GM19324 (cell line): Measurements from ENCODE around the gene ELP5.
A peak's percentile ranks its signal among the peaks of the same experiment; 100 is the strongest.

Experiments
- ATAC-seq: cut with Tn5 transposase; IDR thresholded peaks from one replicate; pipeline ENCODE4 v1.9.1; 2021; ENCODE audit warnings: mild to moderate bottlenecking, moderate library complexity; ENCODE audit not compliant: unreplicated experiment, low FRiP score

ELP5 gene

DNA sequence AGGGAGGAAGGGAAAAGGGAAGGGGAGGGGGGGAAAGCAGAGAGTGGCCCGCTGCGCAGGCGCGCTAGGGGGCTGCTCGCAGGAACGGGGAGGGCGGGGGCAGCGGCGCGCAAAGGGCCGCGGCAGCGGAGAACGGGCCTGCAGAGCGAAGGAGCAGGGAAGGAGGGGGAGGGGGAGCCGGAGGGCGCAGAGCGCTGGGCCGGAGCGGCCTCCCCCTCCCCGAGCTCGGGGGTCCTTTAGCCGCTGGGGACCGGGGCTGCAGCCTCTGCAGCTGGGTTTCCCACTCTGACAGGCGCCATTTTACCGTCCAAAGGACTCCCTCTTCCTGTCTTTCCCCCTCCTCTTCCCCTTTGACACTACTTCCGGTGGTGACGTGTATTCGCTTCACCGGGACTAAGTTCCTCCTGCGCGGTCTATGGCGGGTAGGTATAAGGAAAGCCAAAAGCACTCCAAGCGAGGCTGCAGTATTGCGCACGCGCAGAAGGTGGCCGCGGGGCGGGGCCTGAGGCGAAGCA, 297 bp upstream of the ELP5 start, which contains the start of gene CTDNEP1:
TSS of gene CTDNEP1 (minus strand) at position 74 of the 515 bp plus-strand sequence. CDS start 438 bp downstream, outside the sequence.
- ATAC-seq = peak; percentile 84

DNA sequence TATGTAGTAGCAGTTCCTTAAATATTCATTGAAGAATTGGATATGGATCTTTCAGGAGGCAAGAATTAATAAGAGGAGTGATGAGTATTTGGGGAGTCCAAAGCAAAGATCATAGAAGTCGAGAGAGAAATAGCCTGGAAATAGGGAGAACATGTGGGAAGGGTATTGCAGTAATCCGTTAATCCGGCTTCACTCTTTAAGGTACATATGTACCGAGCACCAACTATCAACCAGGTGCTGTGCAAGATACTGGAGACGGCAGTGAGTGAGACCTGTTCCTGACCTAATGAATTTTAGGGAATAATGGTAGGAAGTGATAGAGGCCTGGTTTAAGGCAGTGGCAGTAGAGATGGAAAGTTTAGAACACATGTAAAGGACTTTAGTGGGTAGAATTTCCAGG, 1.1 kb downstream of the ELP5 start:
- ATAC-seq = no peak

DNA sequence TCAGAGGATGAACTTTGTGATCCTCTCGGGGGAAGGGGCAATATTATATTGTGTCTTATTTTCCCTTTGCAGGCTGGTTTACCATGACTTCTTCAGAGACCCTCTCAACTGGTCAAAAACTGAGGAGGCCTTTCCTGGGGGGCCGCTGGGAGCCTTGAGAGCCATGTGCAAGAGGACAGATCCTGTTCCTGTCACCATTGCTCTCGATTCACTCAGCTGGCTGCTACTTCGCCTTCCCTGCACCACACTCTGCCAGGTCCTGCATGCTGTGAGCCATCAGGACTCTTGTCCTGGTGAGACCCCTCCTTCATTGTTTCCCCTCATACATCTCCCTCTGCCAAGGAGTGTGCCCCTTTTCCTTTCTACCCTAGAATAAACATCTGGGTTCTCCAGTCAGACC, 2.5 kb downstream of the ELP5 start:
- ATAC-seq = no peak

DNA sequence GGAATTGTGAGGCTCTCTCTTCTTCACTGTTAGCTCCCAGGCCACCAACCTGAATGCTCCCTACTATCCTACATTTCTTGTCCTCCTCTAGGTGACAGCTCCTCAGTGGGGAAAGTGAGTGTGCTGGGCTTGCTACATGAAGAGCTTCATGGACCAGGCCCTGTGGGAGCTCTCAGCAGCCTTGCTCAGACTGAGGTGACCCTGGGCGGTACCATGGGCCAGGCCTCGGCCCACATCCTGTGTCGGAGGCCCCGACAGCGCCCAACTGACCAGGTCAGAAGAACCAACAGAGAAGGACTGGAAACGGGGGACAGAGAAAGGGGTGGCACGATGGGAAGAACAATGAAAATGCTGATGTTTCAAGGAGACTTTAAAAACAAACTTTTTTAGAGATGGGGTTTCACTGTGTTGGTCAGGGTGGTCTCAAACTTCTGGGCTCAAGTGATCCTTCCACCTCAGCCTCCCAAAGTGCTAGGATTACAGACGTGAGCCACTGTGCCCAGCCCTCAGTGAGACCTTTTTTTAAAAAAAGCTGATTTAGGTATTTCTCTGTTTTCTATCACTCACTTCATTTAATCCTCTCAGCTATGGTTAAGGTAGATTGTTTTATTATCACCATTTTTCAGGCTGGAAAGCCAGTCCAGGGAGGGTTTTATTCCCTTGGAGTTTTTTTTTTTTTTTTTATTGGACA, 4.9 kb downstream of the ELP5 start:
- ATAC-seq = no peak

DNA sequence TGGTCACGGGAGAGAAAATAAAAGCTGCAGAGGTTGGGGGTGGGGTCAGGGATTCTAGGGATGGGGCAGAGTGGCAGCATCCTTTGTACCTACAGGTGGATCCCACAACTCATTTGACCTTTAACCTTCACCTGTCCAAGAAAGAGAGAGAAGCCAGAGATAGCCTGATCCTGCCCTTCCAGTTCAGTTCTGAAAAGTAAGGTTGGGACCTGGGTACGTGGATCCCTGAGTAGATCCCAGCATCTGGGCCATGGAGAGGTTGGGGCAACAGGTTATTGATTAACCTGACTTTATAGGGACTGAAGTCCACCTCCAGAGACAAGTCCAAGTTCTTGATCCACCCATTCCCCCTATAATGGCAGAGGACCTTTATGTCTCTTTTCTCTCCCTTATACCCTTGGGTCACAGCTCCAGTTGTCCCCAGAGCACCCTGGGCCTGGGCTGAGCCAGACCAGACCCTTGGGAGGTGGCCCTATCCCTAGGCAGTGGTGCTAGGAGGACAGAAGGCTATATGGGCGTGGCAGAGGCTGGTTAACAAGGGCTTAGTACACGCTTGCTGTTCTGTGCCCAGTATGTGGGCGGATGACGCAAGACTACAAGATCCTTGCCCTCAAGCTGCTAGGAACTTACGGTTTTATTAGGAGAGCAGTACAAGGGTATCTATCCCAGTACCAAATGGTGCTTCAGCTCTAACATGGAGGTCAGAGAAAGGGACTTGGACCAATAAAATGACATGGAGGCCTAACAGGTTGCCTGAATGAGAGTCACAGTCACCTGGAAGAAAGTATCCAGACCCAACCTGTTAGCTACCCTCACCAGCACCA, 6.9 kb downstream of the ELP5 start:
- no peak for ATAC-seq

DNA sequence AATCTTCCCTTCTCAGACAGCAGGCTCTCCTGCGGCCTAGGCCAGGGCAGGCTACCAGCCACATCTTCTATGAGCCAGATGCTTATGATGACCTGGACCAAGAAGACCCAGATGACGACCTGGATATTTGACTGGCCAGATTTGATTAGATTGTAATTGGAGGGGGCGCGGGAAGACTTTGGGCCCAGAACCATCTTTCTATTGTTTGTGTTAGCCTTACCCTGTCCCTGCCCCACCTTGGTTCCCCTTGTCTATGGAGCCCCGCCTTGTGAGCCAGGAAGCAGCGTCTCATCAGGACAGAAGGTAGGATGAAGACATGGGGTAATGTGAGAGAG, 7.5 kb downstream of the ELP5 start:
- no peak for ATAC-seq

DNA sequence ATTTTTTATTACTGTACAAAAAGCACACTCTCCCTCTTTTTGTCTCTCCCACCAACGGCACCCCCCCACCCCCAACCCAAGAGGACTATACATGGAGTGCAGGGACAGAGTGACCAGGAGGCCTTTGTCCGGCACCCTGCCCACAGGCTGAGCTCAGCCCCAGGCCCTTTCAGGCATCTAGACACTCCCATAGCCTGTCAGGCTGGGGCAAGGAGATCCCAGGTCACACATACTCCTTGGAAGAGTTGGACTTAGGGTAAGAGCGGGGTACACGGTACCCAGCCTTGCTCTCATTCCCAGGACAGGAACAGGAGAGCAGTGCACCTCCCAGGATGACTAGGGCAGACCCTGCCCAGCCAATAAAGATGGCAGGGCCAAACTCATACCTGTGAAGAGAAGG, 8.1 kb downstream of the ELP5 start:
- ATAC-seq = no peak

DNA sequence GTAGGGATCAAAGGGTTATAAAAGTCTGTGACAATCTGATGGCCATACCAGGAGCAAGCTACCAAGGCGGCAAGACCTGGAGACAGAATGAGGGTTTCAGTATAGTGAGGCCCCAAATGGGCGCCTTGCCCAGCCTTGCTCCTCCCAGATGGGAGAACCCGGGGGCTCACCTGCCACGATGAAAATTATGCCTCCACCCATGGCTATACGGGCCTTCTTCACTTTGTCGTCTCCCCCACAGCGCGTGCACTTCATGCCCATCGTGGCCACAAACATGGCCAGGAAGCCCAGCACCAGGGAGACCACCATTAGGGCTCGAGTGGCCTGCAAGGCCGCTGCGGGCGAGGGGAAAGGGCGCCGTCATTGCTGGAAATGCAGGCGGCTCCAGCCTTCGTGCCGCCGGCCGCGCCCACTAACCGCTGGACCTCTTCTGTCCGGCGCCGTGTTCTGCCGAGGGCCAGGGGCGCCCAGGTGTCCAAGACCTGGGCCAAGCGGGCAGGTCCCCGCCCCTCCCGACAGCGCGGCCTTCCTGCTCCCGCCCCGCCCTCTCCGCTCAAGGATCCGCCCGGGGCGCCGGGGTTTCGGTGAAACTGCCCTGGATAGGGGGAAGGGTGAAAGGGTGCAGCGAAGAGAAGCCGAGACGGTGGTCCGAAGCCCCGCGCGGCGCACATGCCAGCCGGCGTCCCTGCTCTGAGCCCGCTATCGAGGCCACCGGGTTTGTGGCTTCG, 8.8 kb downstream of the ELP5 start:
- ATAC-seq = no peak

DNA sequence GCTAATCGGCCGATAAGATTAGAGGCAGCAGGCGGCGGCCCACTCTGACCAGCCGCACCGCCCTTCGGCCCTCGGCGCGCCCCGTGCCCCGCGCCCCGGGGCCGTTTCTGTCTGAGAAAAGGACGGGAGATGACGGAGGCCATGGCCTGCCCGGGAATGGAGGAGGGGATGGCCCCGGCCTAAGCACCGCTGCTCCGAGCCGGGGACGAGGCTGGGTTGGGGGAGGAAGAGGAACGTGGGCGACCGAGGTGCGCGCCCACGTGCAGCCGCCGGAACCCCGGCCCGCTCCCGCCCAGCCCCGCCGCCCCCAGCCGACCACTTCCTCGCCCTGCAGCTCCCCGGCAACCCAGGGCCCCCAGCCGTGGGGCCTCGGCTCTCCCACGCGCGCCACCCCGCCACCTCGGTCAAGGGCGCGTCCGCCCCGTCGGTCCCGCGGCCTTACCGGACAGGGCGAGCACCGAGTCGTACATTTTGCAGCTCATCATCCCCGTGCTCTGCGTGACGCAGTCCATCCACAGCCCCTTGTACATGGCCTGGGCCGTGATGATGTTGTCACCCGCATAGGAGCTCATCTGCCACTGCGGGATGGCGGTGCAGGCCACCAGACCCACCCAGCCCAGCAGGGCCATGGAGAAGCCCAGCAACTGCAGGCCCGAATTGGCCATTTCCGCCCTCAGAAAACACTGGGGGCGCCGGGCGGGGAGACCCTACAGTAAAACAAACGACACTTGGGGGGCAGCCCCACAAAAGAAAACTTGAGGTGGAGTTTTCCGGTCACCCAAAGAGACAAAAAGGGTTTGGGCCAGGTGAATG, 9.6 kb downstream of the ELP5 start:
- ATAC-seq = no peak

DNA sequence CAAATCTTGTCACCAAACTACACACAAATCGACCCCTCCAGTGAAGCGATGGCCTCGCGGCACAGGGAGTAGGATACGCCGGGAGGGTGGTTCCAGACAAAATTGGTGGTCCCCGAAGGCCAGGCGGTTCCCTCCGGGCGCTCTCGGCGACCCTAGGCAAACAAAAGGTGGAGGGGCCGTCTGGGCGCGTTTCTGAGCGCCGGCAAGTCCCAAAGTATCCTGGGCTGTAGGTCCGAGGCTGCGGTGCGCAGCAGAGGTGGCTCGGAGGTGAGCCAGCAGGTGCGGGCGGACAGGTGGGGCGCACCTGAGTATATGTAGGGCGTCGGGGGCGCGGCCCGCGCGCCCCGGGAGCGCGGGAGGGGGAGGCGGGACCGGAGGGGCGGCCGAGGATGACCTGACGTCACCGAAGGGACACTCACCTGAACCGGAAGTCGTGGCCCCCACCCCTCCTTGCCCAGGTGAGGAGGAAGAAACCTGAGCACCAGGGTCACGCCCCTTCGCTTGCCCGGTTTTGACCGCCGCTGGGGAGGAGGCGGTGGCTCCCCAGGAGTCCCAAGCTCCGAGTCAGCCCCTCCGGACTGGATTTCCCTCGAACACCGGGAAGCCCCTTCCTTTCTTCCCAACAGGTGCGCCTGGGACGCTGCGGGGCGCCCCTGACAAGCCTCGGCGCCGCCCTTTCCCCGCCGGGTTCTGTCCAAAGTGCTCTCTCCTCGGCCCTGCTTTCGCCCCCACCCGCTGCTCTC, 10.3 kb downstream of the ELP5 start, which contains the start of gene CLDN7:
TSS of gene CLDN7 (minus strand) at position 287 of the 743 bp plus-strand sequence. CDS start 435 bp downstream, outside the sequence.
- no peak for ATAC-seq

DNA sequence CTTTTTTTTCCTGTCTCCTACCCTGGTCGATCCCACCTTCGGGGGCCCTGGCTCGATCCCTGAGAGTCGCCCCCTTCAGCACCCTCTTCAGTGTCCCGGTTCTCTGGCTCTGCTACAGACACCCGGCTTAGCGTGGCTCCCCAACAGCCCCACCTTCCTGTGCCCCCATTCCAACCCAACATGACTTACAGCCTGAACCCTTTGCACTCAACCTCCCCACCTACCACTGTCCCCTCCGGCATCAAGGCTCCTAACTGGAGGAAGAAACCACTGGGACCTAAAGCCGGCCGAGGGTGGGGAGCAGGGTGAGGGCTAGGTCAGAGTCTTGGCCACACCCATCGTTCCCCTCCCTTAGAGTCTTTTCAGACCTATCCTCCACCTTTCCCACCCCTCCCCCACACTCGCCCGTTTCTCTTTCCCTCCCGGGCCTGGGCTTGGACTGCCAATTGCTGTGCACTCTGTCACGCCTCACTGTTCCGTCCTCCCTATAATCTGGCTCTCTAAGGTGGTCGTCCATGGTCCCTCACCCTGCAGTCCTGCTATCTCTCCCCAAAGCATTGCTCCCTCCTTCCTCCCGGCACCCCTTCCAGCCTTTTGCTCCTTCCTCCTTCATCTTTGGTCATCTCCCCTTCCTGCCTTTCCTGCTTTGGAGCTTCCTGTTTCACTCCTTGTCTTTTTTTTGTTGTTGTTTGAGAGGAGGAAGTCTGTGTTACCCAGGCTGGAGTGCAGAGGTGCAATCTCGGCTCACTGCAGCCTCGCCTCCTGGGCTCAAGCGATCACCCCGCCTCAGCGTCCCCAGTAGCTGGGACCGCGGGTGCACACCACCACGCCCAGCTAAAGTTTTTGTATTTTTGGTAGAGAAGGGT, 11.2 kb downstream of the ELP5 start:
- no peak for ATAC-seq

DNA sequence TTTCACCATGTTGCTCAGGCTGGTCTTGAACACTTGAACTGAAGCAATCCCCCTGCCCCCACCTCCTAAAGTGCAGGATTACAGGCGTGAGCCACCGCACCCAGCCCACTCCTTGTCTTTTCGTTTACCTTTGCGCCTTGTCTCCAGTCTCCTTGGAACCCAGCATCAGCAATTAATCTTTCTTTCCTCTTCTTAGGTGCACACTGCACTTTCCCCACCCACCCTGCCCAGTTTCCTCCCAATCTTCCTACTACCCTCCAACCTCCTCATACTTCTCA, 11.7 kb downstream of the ELP5 start:
- ATAC-seq = no peak

DNA sequence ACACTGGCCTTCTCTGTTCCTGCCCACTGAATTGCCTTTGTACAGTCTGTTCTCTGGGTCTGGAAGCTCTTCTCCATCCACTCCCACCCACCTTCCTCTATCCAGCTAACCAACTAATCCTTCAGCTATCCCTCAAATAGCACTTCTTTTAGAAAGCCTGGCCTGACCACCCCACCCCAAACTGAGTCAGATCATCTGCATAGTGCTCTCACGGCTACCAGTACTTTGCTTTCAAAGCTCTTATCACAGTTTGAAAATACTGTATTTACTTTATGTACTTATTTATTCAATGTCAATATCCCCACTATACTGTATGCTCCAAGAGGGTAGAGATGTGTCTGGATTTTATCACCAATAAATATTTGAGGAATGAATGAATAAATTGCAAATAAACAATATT, 14.8 kb downstream of the ELP5 start:
- no peak for ATAC-seq

DNA sequence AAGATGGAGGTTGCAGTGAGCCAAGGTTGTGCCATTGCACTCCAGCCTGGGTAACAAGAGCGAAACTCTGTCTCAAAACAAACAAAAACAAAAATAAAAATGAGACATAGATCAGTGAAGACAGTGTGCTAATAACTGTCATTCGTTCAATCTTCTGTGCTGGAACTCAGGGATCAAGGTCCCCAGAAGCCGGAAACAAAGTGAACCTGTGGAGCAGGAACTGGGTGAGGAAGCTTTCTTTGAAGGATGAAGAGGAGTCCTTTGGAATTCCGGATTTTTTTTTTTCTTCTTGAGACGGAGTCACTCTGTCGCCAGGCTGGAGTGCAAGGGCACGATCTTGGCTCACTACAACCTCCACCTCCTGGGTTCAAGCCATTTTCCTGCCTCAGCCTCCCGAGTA, 27.4 kb downstream of the ELP5 start:
- ATAC-seq = no peak

DNA sequence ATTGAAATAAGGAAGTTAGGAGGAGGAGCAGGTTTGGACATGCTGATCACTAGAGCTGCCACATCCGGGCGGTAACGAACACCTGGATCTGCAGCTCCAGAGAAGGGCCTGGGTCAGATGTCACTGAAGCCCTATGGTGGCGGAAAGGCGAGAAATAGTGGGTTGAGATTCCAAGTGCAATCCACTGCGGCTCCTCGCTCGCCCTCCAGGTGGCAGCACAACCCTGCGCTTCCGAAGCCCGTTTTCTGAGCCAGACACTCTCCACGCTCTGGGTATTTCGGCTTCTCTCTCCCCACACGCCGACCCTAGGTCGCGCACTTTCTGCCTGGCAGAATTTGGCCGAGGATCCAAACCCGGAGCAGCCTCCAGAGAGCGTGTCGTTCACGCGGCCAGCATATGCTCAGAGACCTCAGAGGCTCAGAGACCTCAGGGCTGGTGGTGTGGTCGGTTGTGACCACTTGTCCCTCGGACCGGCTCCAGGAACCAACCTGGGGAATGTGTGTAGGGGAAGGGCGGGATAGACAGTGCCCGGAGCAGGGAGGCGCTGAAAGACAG, 28.6 kb downstream of the ELP5 start:
- ATAC-seq = no peak

DNA sequence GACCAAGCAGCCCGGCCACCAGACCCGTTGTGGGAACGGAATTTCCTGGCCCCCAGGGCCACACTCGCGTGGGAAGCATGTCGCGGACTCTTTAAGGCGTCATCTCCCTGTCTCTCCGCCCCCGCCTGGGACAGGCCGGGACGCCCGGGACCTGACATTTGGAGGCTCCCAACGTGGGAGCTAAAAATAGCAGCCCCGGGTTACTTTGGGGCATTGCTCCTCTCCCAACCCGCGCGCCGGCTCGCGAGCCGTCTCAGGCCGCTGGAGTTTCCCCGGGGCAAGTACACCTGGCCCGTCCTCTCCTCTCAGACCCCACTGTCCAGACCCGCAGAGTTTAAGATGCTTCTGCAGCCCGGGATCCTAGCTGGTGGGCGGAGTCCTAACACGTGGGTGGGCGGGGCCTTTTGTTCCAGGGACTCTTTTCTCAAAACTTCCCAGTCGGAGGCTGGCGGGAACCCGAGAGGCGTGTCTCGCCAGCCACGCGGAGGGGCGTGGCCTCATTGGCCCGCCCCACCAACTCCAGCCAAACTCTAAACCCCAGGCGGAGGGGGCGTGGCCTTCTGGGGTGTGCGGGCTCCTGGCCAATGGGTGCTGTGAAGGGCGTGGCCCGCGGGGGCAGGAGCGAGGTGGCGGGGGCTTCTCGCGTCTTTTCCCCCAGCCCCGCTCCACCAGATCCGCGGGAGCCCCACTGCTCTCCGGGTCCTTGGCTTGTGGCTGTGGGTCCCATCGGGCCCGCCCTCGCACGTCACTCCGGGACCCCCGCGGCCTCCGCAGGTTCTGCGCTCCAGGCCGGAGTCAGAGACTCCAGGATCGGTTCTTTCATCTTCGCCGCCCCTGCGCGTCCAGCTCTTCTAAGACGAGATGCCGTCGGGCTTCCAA, 29.3 kb downstream of the ELP5 start, which contains the start of gene SLC2A4:
TSS of gene SLC2A4 (plus strand) at position 645 of the 879 bp plus-strand sequence. CDS start at position 862, 217 bp downstream.
- peak; percentile 45 for ATAC-seq

DNA sequence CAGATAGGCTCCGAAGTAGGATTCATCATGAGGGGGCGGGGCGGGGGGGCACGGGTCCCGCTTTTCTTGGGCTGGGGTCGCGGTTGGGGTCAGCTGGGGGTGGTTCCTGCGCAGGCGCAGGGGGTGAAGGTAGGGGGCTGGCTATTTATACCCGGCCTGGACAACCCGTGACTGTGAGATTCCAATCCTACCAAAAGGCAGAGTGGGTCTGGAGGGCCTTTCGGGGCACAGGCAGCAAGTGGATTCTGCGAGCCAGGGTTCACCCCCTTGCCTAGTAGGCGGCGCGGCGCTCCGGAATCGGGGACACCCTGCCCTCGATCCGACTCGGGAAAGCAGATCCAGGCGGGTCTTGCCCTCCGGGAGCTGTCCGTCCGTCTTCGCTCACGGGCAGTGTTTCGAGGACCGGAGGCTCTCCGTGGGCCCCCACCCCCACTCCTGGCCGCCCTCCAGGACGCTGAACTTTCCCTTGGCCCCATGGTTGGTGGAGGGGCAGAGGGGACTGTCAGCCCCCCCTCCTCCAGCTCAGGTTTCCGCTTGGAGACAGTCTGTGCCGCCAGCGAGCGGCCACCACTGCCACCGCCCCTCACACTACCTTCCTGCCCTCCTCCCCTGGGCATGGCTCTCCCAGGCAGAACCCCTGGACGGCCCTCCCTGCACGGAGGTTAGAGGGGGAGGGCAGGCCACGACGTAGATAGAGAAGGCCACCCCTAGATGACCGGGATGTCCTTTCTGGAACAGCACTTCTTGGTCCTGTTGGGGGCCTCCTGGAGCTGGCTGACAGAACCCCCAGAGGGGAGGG, 30.1 kb downstream of the ELP5 start:
- no peak for ATAC-seq
